DOHH2 (cell line): ENCODE results near the gene RAD52.

Source experiments
- H3F3A ChIP-seq: fragments of 200-600 bp; sonication (generic), shearing (Covaris generic); 2 replicates; pipeline ENCODE4 v1.6.0; 2016; ENCODE audit warnings: antibody characterized with exemption, mild to moderate bottlenecking; ENCODE audit not compliant: control insufficient read depth, insufficient read depth
- H3K27ac ChIP-seq: fragments of 200-600 bp; sonication (generic); 2 replicates; pipeline ENCODE4 v1.5.1; 2014; ENCODE audit warnings: low read depth, mild to moderate bottlenecking, low read length, moderate library complexity
- H3K27me3 ChIP-seq: fragments of 200-600 bp; sonication (generic); 2 replicates; pipeline ENCODE4 v1.6.1; 2014; ENCODE audit warnings: mild to moderate bottlenecking, low read length, mixed read lengths; ENCODE audit not compliant: control insufficient read depth
- H3K36me3 ChIP-seq: fragments of 200-600 bp; sonication (generic); 2 replicates; pipeline ENCODE4 v1.6.1; 2014; ENCODE audit warnings: mild to moderate bottlenecking, low read length, moderate library complexity, mixed read lengths; ENCODE audit not compliant: control insufficient read depth
- H3K4me1 ChIP-seq: fragments of 200-600 bp; sonication (generic); 2 replicates; pipeline ENCODE4 v1.6.1; 2014; ENCODE audit warnings: mild to moderate bottlenecking, low read length, mixed read lengths; ENCODE audit not compliant: control insufficient read depth
- H3K4me2 ChIP-seq: fragments of 200-600 bp; sonication (generic); 2 replicates; pipeline ENCODE4 v1.6.0; 2014; ENCODE audit warnings: mild to moderate bottlenecking, low read length, moderate library complexity
- H3K4me3 ChIP-seq: fragments of 200-600 bp; sonication (generic); 2 replicates; pipeline ENCODE4 v1.5.1; 2014; ENCODE audit warnings: mild to moderate bottlenecking, low read length, mixed read lengths
- H3K79me2 ChIP-seq: fragments of 200-600 bp; sonication (generic); 2 replicates; pipeline ENCODE4 v1.6.1; 2014; ENCODE audit warnings: mild to moderate bottlenecking, low read length, mixed read lengths; ENCODE audit not compliant: control insufficient read depth
- H3K9me2 ChIP-seq: fragments of 200-600 bp; sonication (generic); replicated peaks from 2 replicates; pipeline ENCODE4 v1.6.1; 2014; ENCODE audit warnings: mild to moderate bottlenecking, low read length, mixed read lengths; ENCODE audit not compliant: control insufficient read depth
- H3K9me3 ChIP-seq: fragments of 200-600 bp; sonication (generic); 2 replicates; pipeline ENCODE4 v1.6.1; 2014; ENCODE audit warnings: antibody characterized with exemption, low read length, mixed read lengths; ENCODE audit not compliant: control insufficient read depth, insufficient read depth
- H4K20me1 ChIP-seq: fragments of 200-600 bp; sonication (generic); 2 replicates; pipeline ENCODE4 v1.6.0; 2014; ENCODE audit warnings: low read depth, mild to moderate bottlenecking, antibody characterized with exemption, low read length, moderate library complexity; ENCODE audit not compliant: control insufficient read depth, insufficient read depth
- EZH2phosphoT487 ChIP-seq: fragments of 200-600 bp; sonication (generic); IDR thresholded peaks from 2 replicates; pipeline ENCODE4 v1.6.1; 2017; ENCODE audit warnings: borderline replicate concordance, mild to moderate bottlenecking, antibody characterized with exemption, low read length, moderate library complexity, mixed read lengths
- TF ChIP-seq, protein P1 (sequence below): fragments of 200-600 bp; sonication (generic); IDR thresholded peaks from one replicate; pipeline ENCODE4 v1.5.1; 2014; ENCODE audit warnings: antibody characterized with exemption, mild to moderate bottlenecking, low read depth, low read length; ENCODE audit not compliant: poor library complexity, severe bottlenecking

Gene RAD52

DNA sequence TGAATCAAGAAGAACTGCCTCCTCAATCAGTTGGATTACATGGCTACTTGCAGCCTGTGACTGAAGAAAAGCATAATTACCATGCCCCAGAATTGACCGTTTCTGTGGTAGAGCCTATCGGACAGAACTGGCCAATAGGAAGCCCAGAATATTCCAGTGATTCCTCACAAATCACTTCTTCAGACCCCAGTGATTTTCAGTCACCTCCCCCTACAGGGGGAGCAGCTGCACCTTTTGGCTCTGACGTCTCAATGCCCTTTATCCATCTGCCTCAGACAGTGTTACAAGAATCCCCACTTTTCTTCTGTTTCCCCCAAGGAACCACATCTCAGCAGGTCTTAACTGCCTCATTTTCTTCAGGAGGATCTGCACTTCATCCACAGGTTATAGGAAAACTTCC is 80.8 kb downstream of the RAD52 start:
- no peaks in the 10 kb centered on the region for H3K9me2 ChIP-seq
- no peaks in the 10 kb centered on the region for H3K4me1 ChIP-seq
- peaks cover 62% of the 10 kb centered on the region for H3K36me3 ChIP-seq
- no peak overlapping the region for H3K4me2 ChIP-seq
- H3K9me3 ChIP-seq, result no peaks in the 10 kb centered on the region
- H3F3A ChIP-seq, result no peaks in the 10 kb centered on the region
- H3K4me3 ChIP-seq, result no peak overlapping the region
- no peaks in the 10 kb centered on the region for H3K79me2 ChIP-seq
- no peaks in the 10 kb centered on the region for H4K20me1 ChIP-seq
- H3K27me3 ChIP-seq, result no peaks in the 10 kb centered on the region
- H3K27ac ChIP-seq, result no peak overlapping the region
- no peak for TF ChIP-seq EZH2phosphoT487
- TF ChIP-seq, protein P1, sequence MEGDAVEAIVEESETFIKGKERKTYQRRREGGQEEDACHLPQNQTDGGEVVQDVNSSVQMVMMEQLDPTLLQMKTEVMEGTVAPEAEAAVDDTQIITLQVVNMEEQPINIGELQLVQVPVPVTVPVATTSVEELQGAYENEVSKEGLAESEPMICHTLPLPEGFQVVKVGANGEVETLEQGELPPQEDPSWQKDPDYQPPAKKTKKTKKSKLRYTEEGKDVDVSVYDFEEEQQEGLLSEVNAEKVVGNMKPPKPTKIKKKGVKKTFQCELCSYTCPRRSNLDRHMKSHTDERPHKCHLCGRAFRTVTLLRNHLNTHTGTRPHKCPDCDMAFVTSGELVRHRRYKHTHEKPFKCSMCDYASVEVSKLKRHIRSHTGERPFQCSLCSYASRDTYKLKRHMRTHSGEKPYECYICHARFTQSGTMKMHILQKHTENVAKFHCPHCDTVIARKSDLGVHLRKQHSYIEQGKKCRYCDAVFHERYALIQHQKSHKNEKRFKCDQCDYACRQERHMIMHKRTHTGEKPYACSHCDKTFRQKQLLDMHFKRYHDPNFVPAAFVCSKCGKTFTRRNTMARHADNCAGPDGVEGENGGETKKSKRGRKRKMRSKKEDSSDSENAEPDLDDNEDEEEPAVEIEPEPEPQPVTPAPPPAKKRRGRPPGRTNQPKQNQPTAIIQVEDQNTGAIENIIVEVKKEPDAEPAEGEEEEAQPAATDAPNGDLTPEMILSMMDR, result no peak

DNA sequence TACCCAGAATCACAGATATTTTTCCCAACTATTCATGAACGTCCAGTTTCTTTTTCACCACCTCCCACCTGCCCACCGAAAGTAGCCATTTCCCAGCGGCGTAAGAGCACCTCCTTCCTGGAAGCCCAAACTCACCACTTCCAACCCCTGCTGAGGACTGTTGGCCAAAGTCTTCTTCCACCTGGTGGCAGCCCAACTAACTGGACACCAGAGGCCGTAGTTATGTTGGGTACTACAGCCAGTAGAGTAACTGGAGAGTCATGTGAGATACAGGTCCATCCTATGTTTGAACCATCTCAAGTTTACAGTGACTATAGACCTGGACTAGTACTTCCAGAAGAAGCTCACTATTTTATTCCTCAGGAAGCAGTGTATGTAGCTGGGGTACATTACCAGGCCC is 81.6 kb downstream of the RAD52 start:
- no peaks in the 10 kb centered on the region for H3K9me3 ChIP-seq
- H3K36me3 ChIP-seq, result peaks cover 60% of the 10 kb centered on the region
- no peaks in the 10 kb centered on the region for H4K20me1 ChIP-seq
- H3K4me3 ChIP-seq, result no peak overlapping the region
- no peaks in the 10 kb centered on the region for H3K27me3 ChIP-seq
- no peak overlapping the region for H3K4me2 ChIP-seq
- H3K4me1 ChIP-seq, result no peaks in the 10 kb centered on the region
- no peak overlapping the region for H3K27ac ChIP-seq
- peaks cover 1% of the 10 kb centered on the region; the same call in 1 of the 2 replicates for H3F3A ChIP-seq
- TF ChIP-seq, protein P1, result no peak
- no peak for TF ChIP-seq EZH2phosphoT487
- H3K9me2 ChIP-seq, result no peaks in the 10 kb centered on the region
- H3K79me2 ChIP-seq, result no peaks in the 10 kb centered on the region

DNA sequence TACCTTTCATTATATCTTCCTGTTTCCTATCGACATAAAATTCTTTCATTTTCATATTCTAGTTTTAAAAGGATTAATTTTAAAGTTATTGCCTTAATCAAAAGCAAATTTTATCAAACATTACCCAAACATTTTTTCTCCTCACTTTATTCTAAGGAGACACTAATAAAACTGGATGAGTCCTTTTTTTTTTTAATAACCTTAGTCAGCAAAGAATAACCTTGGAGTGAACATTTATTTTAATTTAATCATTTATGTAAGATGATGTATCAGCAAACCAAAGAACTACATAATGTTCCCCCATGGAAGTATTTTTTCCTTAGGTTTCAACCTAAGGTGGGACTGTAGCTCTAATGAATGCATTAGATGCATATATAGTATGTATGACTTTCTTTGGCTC is 83.9 kb downstream of the RAD52 start:
- peaks cover 4% of the 10 kb centered on the region; the same call in 1 of the 2 replicates for H3F3A ChIP-seq
- peaks cover 72% of the 10 kb centered on the region for H3K36me3 ChIP-seq
- H3K27ac ChIP-seq, result no peak overlapping the region
- no peaks in the 10 kb centered on the region for H3K9me3 ChIP-seq
- H3K9me2 ChIP-seq, result no peaks in the 10 kb centered on the region
- no peak overlapping the region for H3K4me3 ChIP-seq
- no peaks in the 10 kb centered on the region for H4K20me1 ChIP-seq
- no peaks in the 10 kb centered on the region for H3K79me2 ChIP-seq
- H3K4me2 ChIP-seq, result no peak overlapping the region
- TF ChIP-seq EZH2phosphoT487, result no peak
- TF ChIP-seq, protein P1, result no peak
- H3K4me1 ChIP-seq, result no peaks in the 10 kb centered on the region
- H3K27me3 ChIP-seq, result no peaks in the 10 kb centered on the region

DNA sequence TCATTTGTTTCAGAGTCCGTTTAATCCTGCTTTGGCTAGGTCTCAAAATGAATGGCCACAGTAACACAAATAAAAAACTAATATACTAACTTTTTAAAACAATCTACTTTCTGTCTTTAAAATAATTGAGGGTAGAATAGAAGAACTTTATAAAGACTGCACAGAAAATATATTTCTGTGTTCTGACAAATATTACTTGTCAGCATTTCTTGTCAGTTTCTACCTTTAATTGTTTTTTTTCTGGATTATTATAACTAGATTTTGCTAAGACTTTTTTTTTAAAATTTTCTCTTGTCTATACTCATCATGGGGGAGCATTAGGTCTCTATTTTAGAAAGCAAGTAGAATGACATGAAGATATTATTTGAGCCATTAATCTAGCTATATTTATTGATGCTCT is 86.2 kb downstream of the RAD52 start:
- peaks cover 7% of the 10 kb centered on the region for H3F3A ChIP-seq
- H3K9me2 ChIP-seq, result no peaks in the 10 kb centered on the region
- H3K4me2 ChIP-seq, result no peak overlapping the region
- no peak overlapping the region for H3K27ac ChIP-seq
- H3K9me3 ChIP-seq, result no peaks in the 10 kb centered on the region
- TF ChIP-seq EZH2phosphoT487, result no peak
- TF ChIP-seq, protein P1, result no peak
- H3K4me3 ChIP-seq, result no peak overlapping the region
- H3K27me3 ChIP-seq, result no peaks in the 10 kb centered on the region
- H3K36me3 ChIP-seq, result peaks cover 70% of the 10 kb centered on the region
- H4K20me1 ChIP-seq, result no peaks in the 10 kb centered on the region
- H3K79me2 ChIP-seq, result no peaks in the 10 kb centered on the region
- H3K4me1 ChIP-seq, result no peaks in the 10 kb centered on the region
